HG03354 (cell line): ENCODE measurements around the gene OR5D13.

Experiments
- ATAC-seq: cut with Tn5 transposase; IDR thresholded peaks from one replicate; pipeline ENCODE4 v1.9.1; 2021; ENCODE audit warnings: mild to moderate bottlenecking; ENCODE audit not compliant: unreplicated experiment, poor library complexity, severe bottlenecking

OR5D13 gene

GRCh38 chr11:55773138-55773537, at the start of gene OR5D13:
OR5D13 (plus strand) TSS chr11:55773438; CDS start chr11:55773438, 0 bp downstream.
- no peak for ATAC-seq

- no peak for ATAC-seq
Measured at GRCh38 chr11:55726715-55727324, 46.4 kb upstream of the OR5D13 start.

- no peak for ATAC-seq
Measured at GRCh38 chr11:55732936-55733335, 40.3 kb upstream of the OR5D13 start.

GRCh38 chr11:55791606-55792005, 18.4 kb downstream of the OR5D13 start:
- ATAC-seq, result no peak

GRCh38 chr11:55793321-55793720, 20.1 kb downstream of the OR5D13 start:
- no peak for ATAC-seq

GRCh38 chr11:55795256-55795655, 22.0 kb downstream of the OR5D13 start, which contains the start of gene OR5D14:
OR5D14 (plus strand) TSS chr11:55795556; CDS start chr11:55795556, 0 bp downstream.
- no peak for ATAC-seq

- no peak for ATAC-seq
Measured at GRCh38 chr11:55806248-55806647, 33.0 kb downstream of the OR5D13 start.

- no peak for ATAC-seq
Measured at GRCh38 chr11:55811067-55811466, 37.8 kb downstream of the OR5D13 start, which contains the start of gene OR5L1. OR5L1 (plus strand) TSS chr11:55811367; CDS start chr11:55811467, 100 bp downstream.

- ATAC-seq, result no peak
Measured at GRCh38 chr11:55819330-55819729, 46.1 kb downstream of the OR5D13 start, which contains the start of gene OR5D18. OR5D18 (plus strand) TSS chr11:55819630; CDS start chr11:55819630, 0 bp downstream.
